ENCODE measurements around the gene RASGRP1. TPM values are rescaled to one million over a fixed set of nuclear protein-coding genes. Genes with fewer than 3 reads are reported as not detected.
A peak's percentile ranks its signal among the peaks of the same experiment; 100 is the strongest.

RASGRP1 gene
- total RNA-seq, 2 experiments from 2014 or later = 66.6 to 69.7 TPM

DNA sequence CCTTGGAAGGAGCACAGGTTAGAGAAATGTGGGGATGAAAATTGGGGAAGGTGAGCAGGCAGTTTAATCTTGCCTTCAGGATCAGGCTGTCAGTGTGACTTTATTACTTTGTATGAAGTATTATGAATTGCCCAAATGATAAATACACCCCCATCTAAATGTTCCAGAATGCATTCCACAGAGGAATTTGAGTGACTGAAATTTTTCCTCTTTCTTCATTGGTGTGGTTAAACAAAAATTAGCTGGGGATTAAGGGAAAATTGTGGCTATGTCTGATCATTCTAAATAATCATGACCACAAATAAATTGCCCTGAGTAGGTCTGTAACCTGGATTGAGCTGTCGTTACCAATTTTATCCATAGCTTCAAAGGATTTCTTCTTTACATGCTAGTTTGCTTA is 77.2 kb downstream of the RASGRP1 start:
- Mint-ChIP-seq H3K27ac (peak overlapping the region; percentile 86), H3K36me3 (ENCODE audit: low read depth) (peaks cover 73% of the 10 kb centered on the region), H3K27me3 (no peaks in the 10 kb centered on the region), H3K4me3 (no peak overlapping the region), H3K4me1 (ENCODE audit: low read depth) (peaks cover 51% of the 10 kb centered on the region), H3K9me3 (no peaks in the 10 kb centered on the region)
- intact Hi-C loops (cut with DNase I, micrococcal nuclease) = loop anchor here in 1 of 2 experiments (10.0 kb wide), 1 partner anchor 47 kb away; no protein-coding TSS in a partner anchor
- POLR2A ChIA-PET = interaction anchor here (1.3 kb wide), 1 partner anchor 212 kb away, joined by 3 read pairs; no protein-coding TSS in a partner anchor
- Histone ChIP-seq H3K27me3 (ENCODE audit: control insufficient read depth in 1 of 2, insufficient read depth in 2 of 2, low read length in 2 of 2) (no peaks in the 10 kb centered on the region), H3K9me3 (ENCODE audit: control insufficient read depth in 1 of 2, insufficient read depth in 1 of 2, low read length in 2 of 2) (no peaks in the 10 kb centered on the region), H3K4me1 (ENCODE audit: insufficient read depth, low read length) (no peaks in the 10 kb centered on the region), H3K27ac (ENCODE audit: low read depth in 1 of 2, low read length in 2 of 2) (peak overlapping the region; percentile 50), H3K4me3 (ENCODE audit: low read length) (no peak overlapping the region), H3K36me3 (ENCODE audit: insufficient read depth, low read length) (peaks cover 55% of the 10 kb centered on the region)
- TF ChIP-seq, protein P1, sequence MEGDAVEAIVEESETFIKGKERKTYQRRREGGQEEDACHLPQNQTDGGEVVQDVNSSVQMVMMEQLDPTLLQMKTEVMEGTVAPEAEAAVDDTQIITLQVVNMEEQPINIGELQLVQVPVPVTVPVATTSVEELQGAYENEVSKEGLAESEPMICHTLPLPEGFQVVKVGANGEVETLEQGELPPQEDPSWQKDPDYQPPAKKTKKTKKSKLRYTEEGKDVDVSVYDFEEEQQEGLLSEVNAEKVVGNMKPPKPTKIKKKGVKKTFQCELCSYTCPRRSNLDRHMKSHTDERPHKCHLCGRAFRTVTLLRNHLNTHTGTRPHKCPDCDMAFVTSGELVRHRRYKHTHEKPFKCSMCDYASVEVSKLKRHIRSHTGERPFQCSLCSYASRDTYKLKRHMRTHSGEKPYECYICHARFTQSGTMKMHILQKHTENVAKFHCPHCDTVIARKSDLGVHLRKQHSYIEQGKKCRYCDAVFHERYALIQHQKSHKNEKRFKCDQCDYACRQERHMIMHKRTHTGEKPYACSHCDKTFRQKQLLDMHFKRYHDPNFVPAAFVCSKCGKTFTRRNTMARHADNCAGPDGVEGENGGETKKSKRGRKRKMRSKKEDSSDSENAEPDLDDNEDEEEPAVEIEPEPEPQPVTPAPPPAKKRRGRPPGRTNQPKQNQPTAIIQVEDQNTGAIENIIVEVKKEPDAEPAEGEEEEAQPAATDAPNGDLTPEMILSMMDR (IDR thresholded peaks at IDR 0.05) = no peak
- DNase-seq (no peak), ATAC-seq (ENCODE audit: poor library complexity) (no peak)
- CTCF ChIA-PET = interaction anchor here (0.7 to 2.6 kb wide), 4 partner anchors 10 to 203 kb away, joined by 3 to 8 read pairs (median 4); partner anchors contain the start of genes FAM98B and RASGRP1

- TF ChIP-seq, protein P1 (IDR thresholded peaks at IDR 0.05) = no peak
- Mint-ChIP-seq H3K9me3 (no peaks in the 10 kb centered on the region), H3K4me3 (peak overlapping the region; percentile 15), H3K36me3 (ENCODE audit: low read depth) (peaks cover 73% of the 10 kb centered on the region), H3K27me3 (no peaks in the 10 kb centered on the region), H3K4me1 (ENCODE audit: low read depth) (peaks cover 52% of the 10 kb centered on the region), H3K27ac (peak overlapping the region; percentile 86)
- Histone ChIP-seq H3K9me3 (ENCODE audit: control insufficient read depth in 1 of 2, insufficient read depth in 1 of 2, low read length in 2 of 2) (no peaks in the 10 kb centered on the region), H3K4me3 (ENCODE audit: low read length) (no peak overlapping the region), H3K27ac (ENCODE audit: low read depth in 1 of 2, low read length in 2 of 2) (peak overlapping the region; percentile 50), H3K36me3 (ENCODE audit: insufficient read depth, low read length) (peaks cover 52% of the 10 kb centered on the region), H3K27me3 (ENCODE audit: control insufficient read depth in 1 of 2, insufficient read depth in 2 of 2, low read length in 2 of 2) (no peaks in the 10 kb centered on the region), H3K4me1 (ENCODE audit: insufficient read depth, low read length) (no peaks in the 10 kb centered on the region)
- CTCF ChIA-PET = interaction anchor here (0.7 to 2.6 kb wide), 5 partner anchors 13 to 212 kb away, joined by 3 to 12 read pairs (median 5); partner anchors contain the start of genes FAM98B and RASGRP1
- intact Hi-C loops (cut with DNase I, micrococcal nuclease) = loop anchor here in 1 of 2 experiments (10.0 kb wide), 1 partner anchor 48 kb away; no protein-coding TSS in a partner anchor
- DNase-seq = peak in 3 of 14 experiments; percentile 45 to 61 (median 53)
- POLR2A ChIA-PET = interaction anchor here (1.3 to 1.4 kb wide), 2 partner anchors 33 to 212 kb away, joined by 3 to 6 read pairs; partner anchors contain the start of gene FAM98B
- peak; percentile 86 for ATAC-seq (ENCODE audit: poor library complexity)
These were observed 77.7 kb downstream of the RASGRP1 start for GRCh38 chr15:38486936-38487335.

DNA sequence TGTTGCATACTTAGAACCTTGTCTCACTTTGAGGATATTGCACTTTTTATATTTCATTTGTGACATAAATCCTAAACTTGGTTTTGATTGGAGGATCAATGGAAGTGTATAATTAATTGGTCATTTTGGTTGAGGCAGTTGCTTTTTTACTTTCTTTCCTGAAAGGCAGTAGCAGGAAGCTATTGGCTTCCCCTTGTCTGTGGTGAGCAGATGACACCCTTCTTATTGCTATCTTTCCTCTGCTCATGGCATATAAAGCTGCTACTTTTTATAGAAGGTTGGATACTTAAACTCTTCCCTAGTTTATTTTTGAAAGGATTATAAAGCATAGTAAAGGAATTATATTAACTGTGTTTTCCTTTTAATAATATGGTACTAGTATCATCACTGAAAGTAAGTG is 82.0 kb downstream of the RASGRP1 start:
- TF ChIP-seq, protein P1 (IDR thresholded peaks at IDR 0.05) = no peak
- DNase-seq (peak in 1 of 14 experiments; percentile 44), ATAC-seq (ENCODE audit: poor library complexity) (no peak)
- H3K27me3 ChIP-seq (ENCODE audit: control insufficient read depth in 1 of 2, insufficient read depth in 2 of 2, low read length in 2 of 2) = no peaks in the 10 kb centered on the region
- Mint-ChIP-seq H3K27ac (peak overlapping the region; percentile 69), H3K36me3 (ENCODE audit: low read depth) (peaks cover 54% of the 10 kb centered on the region), H3K27me3 (no peaks in the 10 kb centered on the region), H3K9me3 (no peaks in the 10 kb centered on the region), H3K4me1 (ENCODE audit: low read depth) (peaks cover 46% of the 10 kb centered on the region), H3K4me3 (no peak overlapping the region)
- H3K36me3 ChIP-seq (ENCODE audit: insufficient read depth, low read length) = peaks cover 41% of the 10 kb centered on the region
- no peaks in the 10 kb centered on the region for H3K4me1 ChIP-seq (ENCODE audit: insufficient read depth, low read length)
- no peak overlapping the region for H3K4me3 ChIP-seq (ENCODE audit: low read length)
- ChIA-PET POLR2A (interaction anchor here (0.7 to 1.4 kb wide), 10 partner anchors 8 to 526 kb away, joined by 3 to 5 read pairs (median 3); no protein-coding TSS in a partner anchor), CTCF (interaction anchor here (1.1 to 1.9 kb wide), 5 partner anchors 11 to 208 kb away, joined by 3 to 5 read pairs (median 3); partner anchors contain the start of gene RASGRP1)
- H3K27ac ChIP-seq (ENCODE audit: low read depth in 1 of 2, low read length in 2 of 2) = peak overlapping the region in 1 of 2 donors; percentile 1
- H3K9me3 ChIP-seq (ENCODE audit: control insufficient read depth in 1 of 2, insufficient read depth in 1 of 2, low read length in 2 of 2) = no peaks in the 10 kb centered on the region
- intact Hi-C loops (cut with DNase I, micrococcal nuclease) = loop anchor here in 1 of 2 experiments (10.0 kb wide), 1 partner anchor 52 kb away; no protein-coding TSS in a partner anchor
